Measurements from ENCODE around the gene NXPH1.

The NXPH1 gene

GRCh38 chr7:8739837-8740236 is 306.4 kb downstream of the NXPH1 start:
- no peak for FAIRE-seq

- peak; percentile 68 for FAIRE-seq
These were observed 309.4 kb downstream of the NXPH1 start for GRCh38 chr7:8742837-8743236.

GRCh38 chr7:8747338-8747737 is 313.9 kb downstream of the NXPH1 start:
- FAIRE-seq, result no peak

- FAIRE-seq, result no peak
These were observed 318.3 kb downstream of the NXPH1 start for GRCh38 chr7:8751557-8752231.

- no peak for FAIRE-seq
These were observed 319.9 kb downstream of the NXPH1 start for GRCh38 chr7:8753355-8753754.

- no peak for FAIRE-seq
These were observed 328.3 kb downstream of the NXPH1 start for GRCh38 chr7:8761731-8762130.

GRCh38 chr7:8762803-8763202 is 329.4 kb downstream of the NXPH1 start:
- FAIRE-seq, result no peak

GRCh38 chr7:8765374-8765773 is 332.0 kb downstream of the NXPH1 start:
- no peak for FAIRE-seq

GRCh38 chr7:8773518-8773917 is 340.1 kb downstream of the NXPH1 start:
- no peak for FAIRE-seq

- no peak for FAIRE-seq
These were observed 345.1 kb downstream of the NXPH1 start for GRCh38 chr7:8778459-8778858.

GRCh38 chr7:8781166-8781565 is 347.8 kb downstream of the NXPH1 start:
- FAIRE-seq, result no peak

GRCh38 chr7:8783229-8783628 is 349.8 kb downstream of the NXPH1 start:
- no peak for FAIRE-seq

- FAIRE-seq, result no peak
These were observed 351.7 kb downstream of the NXPH1 start for GRCh38 chr7:8785081-8785480.

- FAIRE-seq, result no peak
These were observed 367.6 kb downstream of the NXPH1 start for GRCh38 chr7:8800986-8801385.
